Activated CD8-positive, alpha-beta memory T cell treated with anti-CD3 and anti-CD28 coated beads, Interleukin-2, amount 50 U/mL, for 1 hour (primary cell): Measurements from ENCODE around the gene MAP3K9.

Experiments
- DNase-seq: peaks from one replicate; pipeline ENCODE4 v3.0.0-alpha.2; 2020; ENCODE audit errors: extremely low read depth

Gene MAP3K9

GRCh38 chr14:70700955-70701585 is 108.2 kb downstream of the MAP3K9 start:
- DNase-seq, result no peak

GRCh38 chr14:70699646-70700045 is 109.7 kb downstream of the MAP3K9 start:
- DNase-seq, result no peak

GRCh38 chr14:70698288-70698687 is 111.0 kb downstream of the MAP3K9 start:
- no peak for DNase-seq

- DNase-seq, result no peak
Observed at GRCh38 chr14:70697701-70698100, 111.6 kb downstream of the MAP3K9 start.

- DNase-seq, result no peak
Observed at GRCh38 chr14:70696026-70696425, 113.3 kb downstream of the MAP3K9 start.

GRCh38 chr14:70692210-70692609 is 117.1 kb downstream of the MAP3K9 start:
- DNase-seq, result no peak

- DNase-seq, result no peak
Observed at GRCh38 chr14:70685474-70686197, 123.7 kb downstream of the MAP3K9 start.

- DNase-seq, result no peak
Observed at GRCh38 chr14:70683983-70684382, 125.3 kb downstream of the MAP3K9 start.

GRCh38 chr14:70680748-70681147 is 128.6 kb downstream of the MAP3K9 start:
- no peak for DNase-seq

- DNase-seq, result no peak
Observed at GRCh38 chr14:70677341-70677740, 132.0 kb downstream of the MAP3K9 start.
